SK-N-SH (cell line): ENCODE results near the gene SLC8A1. TPM values are rescaled to one million over a fixed set of nuclear protein-coding genes. Genes with fewer than 3 reads are reported as not detected.

Experiments
- CTCF ChIA-PET: fragments of 300-600, 350-600 bp; formaldehyde crosslinking; extraction: SDS; loops from one replicate; lab custom pipeline; 2021; lab: Yijun Ruan, JAX
- POLR2A ChIA-PET: fragments of 350-600 bp; sonication (Branson Sonifier 250); formaldehyde crosslinking; extraction: SDS; loops from one replicate; lab custom pipeline; 2020; ENCODE audit warnings: antibody characterized with exemption, inconsistent platforms; lab: Yijun Ruan, JAX
- DNase-seq: peaks from one replicate; pipeline ENCODE4 v3.0.0; 2012
- H2AFZ ChIP-seq: fragments of 200-600 bp; sonication (generic); 2 replicates; pipeline ENCODE4 v1.8.1; 2016; ENCODE audit warnings: antibody characterized with exemption, mild to moderate bottlenecking, low read depth
- H3F3A ChIP-seq: fragments of 200-600 bp; sonication (generic); replicated peaks from 2 replicates; pipeline ENCODE3; 2016; ENCODE audit warnings: antibody characterized with exemption, mild to moderate bottlenecking; ENCODE audit not compliant: insufficient read depth
- H3K27ac ChIP-seq, 2 experiments: fragments of 200-500 bp in 1 of 2; fragments of 200-600 bp in 1 of 2; sonication (Bioruptor generic) in 1 of 2; sonication (generic), shearing (Covaris generic) in 1 of 2; 2 replicates each; pipeline versions ENCODE4 v1.5.1 to v1.6.1; 2014 to 2016; ENCODE audit warnings: low read depth in 2 of 2, inconsistent platforms in 1 of 2, low read length in 1 of 2, mild to moderate bottlenecking in 1 of 2, mixed read lengths in 1 of 2
- H3K27me3 ChIP-seq: fragments of 200-600 bp; sonication (generic), shearing (Covaris generic); 2 replicates; pipeline ENCODE4 v1.6.1; 2016; ENCODE audit warnings: mixed run types; ENCODE audit not compliant: insufficient read depth
- H3K36me3 ChIP-seq, 2 experiments: fragments of 200-500 bp in 1 of 2; fragments of 200-600 bp in 1 of 2; sonication (Bioruptor generic) in 1 of 2; sonication (generic) in 1 of 2; replicated peaks in 1 of 2; 2 replicates each; pipeline versions ENCODE3 to v1.5.1; 2014 to 2016; ENCODE audit warnings: low read length in 1 of 2, mild to moderate bottlenecking in 1 of 2; ENCODE audit not compliant: insufficient read depth in 2 of 2, control insufficient read depth in 1 of 2
- H3K4me1 ChIP-seq, 2 experiments: fragments of 200-500 bp in 1 of 2; fragments of 200-600 bp in 1 of 2; sonication (Bioruptor generic) in 1 of 2; sonication (generic), shearing (Covaris generic) in 1 of 2; 2 replicates each; pipeline versions ENCODE4 v1.5.1 to v1.6.1; 2014 to 2016; ENCODE audit warnings: low read depth in 1 of 2, low read length in 1 of 2, mixed run types in 1 of 2; ENCODE audit not compliant: insufficient read depth in 2 of 2, control insufficient read depth in 1 of 2
- H3K4me2 ChIP-seq: fragments of 200-600 bp; sonication (generic), shearing (Covaris generic); 2 replicates; pipeline ENCODE4 v1.6.1; 2017; ENCODE audit warnings: mixed run types
- H3K4me3 ChIP-seq, 2 experiments: fragments of 200-500 bp in 1 of 2; fragments of 200-600 bp in 1 of 2; sonication (Bioruptor generic) in 1 of 2; sonication (generic), shearing (Covaris generic) in 1 of 2; 2 replicates each; pipeline versions ENCODE4 v1.5.1 to v1.8.1; 2014 to 2016; ENCODE audit warnings: low read depth in 2 of 2, inconsistent platforms in 1 of 2, low read length in 1 of 2, mild to moderate bottlenecking in 1 of 2, mixed read lengths in 1 of 2, moderate library complexity in 1 of 2
- H3K79me2 ChIP-seq: fragments of 200-600 bp; sonication (generic); 2 replicates; pipeline ENCODE4 v1.8.1; 2017; ENCODE audit warnings: mild to moderate bottlenecking; ENCODE audit not compliant: insufficient read depth
- H3K9ac ChIP-seq: fragments of 200-600 bp; sonication (generic); 2 replicates; pipeline ENCODE4 v1.6.1; 2017; ENCODE audit warnings: mixed run types
- H3K9me2 ChIP-seq: fragments of 200-600 bp; sonication (generic); 2 replicates; pipeline ENCODE4 v1.6.1; 2017; ENCODE audit warnings: mixed run types
- H3K9me3 ChIP-seq: fragments of 200-600 bp; sonication (generic); 2 replicates; pipeline ENCODE4 v1.6.1; 2017; ENCODE audit warnings: mixed run types, mild to moderate bottlenecking, moderate library complexity
- H4K20me1 ChIP-seq: fragments of 200-600 bp; sonication (generic); 2 replicates; pipeline ENCODE4 v1.6.1; 2017; ENCODE audit warnings: mild to moderate bottlenecking, mixed run types; ENCODE audit not compliant: insufficient read depth
- EZH2phosphoT487 ChIP-seq: fragments of 200-600 bp; sonication (generic); IDR thresholded peaks from 2 replicates; pipeline ENCODE4 v1.6.1; 2017; ENCODE audit warnings: low read depth, mixed run types, mild to moderate bottlenecking, antibody characterized with exemption, moderate library complexity, borderline replicate concordance
- FOXM1 ChIP-seq: IDR thresholded peaks from 2 replicates; pipeline ENCODE4 v1.4.0; 2012; ENCODE audit warnings: low read depth, mild to moderate bottlenecking
- GABPA ChIP-seq: IDR thresholded peaks from 2 replicates; pipeline ENCODE4 v1.4.0; 2012; ENCODE audit warnings: low read depth, mild to moderate bottlenecking
- GATA2 ChIP-seq: sonication (generic); formaldehyde crosslinking; IDR thresholded peaks from 2 replicates; pipeline ENCODE4 v1.5.0; 2020; ENCODE audit warnings: mild to moderate bottlenecking, missing genetic modification reagents
- JUND ChIP-seq: IDR thresholded peaks from 2 replicates; pipeline ENCODE4 v1.4.0; 2012
- MEF2A ChIP-seq: IDR thresholded peaks from 2 replicates; pipeline ENCODE4 v1.4.0; 2012; ENCODE audit warnings: low read depth, borderline replicate concordance
- MXI1 ChIP-seq: IDR thresholded peaks from 2 replicates; pipeline ENCODE4 v1.6.1; 2012; ENCODE audit warnings: mild to moderate bottlenecking, low read depth, low read length, improper control_type of control experiment
- NFIC ChIP-seq: IDR thresholded peaks from 2 replicates; pipeline ENCODE4 v1.4.0; 2012; ENCODE audit warnings: borderline replicate concordance
- RFX5 ChIP-seq: IDR thresholded peaks from 2 replicates; pipeline ENCODE4 v1.6.1; 2012; ENCODE audit warnings: mild to moderate bottlenecking, improper control_type of control experiment, low read length
- RXRA ChIP-seq: IDR thresholded peaks from 2 replicates; pipeline ENCODE4 v1.4.0; 2012; ENCODE audit warnings: low read depth, mild to moderate bottlenecking, borderline replicate concordance
- SIN3A ChIP-seq: IDR thresholded peaks from 2 replicates; pipeline ENCODE4 v1.6.1; 2012; ENCODE audit warnings: low read depth, mild to moderate bottlenecking, low read length, moderate library complexity, borderline replicate concordance
- SMC3 ChIP-seq: IDR thresholded peaks from 2 replicates; pipeline ENCODE4 v1.6.1; 2012; ENCODE audit warnings: low read depth, low read length, improper control_type of control experiment
- TEAD4 ChIP-seq: IDR thresholded peaks from 2 replicates; pipeline ENCODE4 v1.4.0; 2012; ENCODE audit warnings: mild to moderate bottlenecking, borderline replicate concordance; ENCODE audit not compliant: insufficient read depth
- YY1 ChIP-seq: IDR thresholded peaks from 2 replicates; pipeline ENCODE4 v1.4.0; 2012; ENCODE audit warnings: low read depth, mild to moderate bottlenecking
- WGBS: methylation state at CpG from one replicate; pipeline ENCODE4 v1.1.6; 2017; ENCODE audit warnings: low lambda C conversion rate; 5-methylcytosine and 5-hydroxymethylcytosine counted together
- polyA plus RNA-seq, 3 experiments: library from polyadenylated mRNA; depleted of rRNA; stranded (reverse); fragments of >200 nt; gene quantifications; 2 replicates each; pipeline ENCODE4 v1.2.3, GENCODE V29; 2012
- TF ChIP-seq, protein P1 (sequence below): IDR thresholded peaks from 2 replicates; pipeline ENCODE4 v1.6.1; 2012; ENCODE audit warnings: mild to moderate bottlenecking, low read depth, low read length, moderate library complexity
- TF ChIP-seq, protein P2 (sequence below): IDR thresholded peaks from 2 replicates; pipeline ENCODE4 v1.4.0; 2012; ENCODE audit warnings: low read depth

Gene SLC8A1
- polyA plus RNA-seq, 1 of the 3 experiments (the other 2 are of a cell fraction) = 3.2 TPM

GRCh38 chr2:40488927-40489677 lies 37.2 kb upstream of the SLC8A1 start:
- Histone ChIP-seq H3K27ac (no peak overlapping the region), H3F3A (no peaks in the 10 kb centered on the region), H3K9ac (no peak overlapping the region), H2AFZ (peak overlapping the region; percentile 41), H3K4me2 (peak overlapping the region; percentile 3; the same call in 1 of the 2 replicates), H3K9me2 (no peaks in the 10 kb centered on the region), H3K79me2 (no peaks in the 10 kb centered on the region), H4K20me1 (no peaks in the 10 kb centered on the region), H3K36me3 (no peaks in the 10 kb centered on the region), H3K4me3 (no peak overlapping the region), H3K27me3 (no peaks in the 10 kb centered on the region), H3K9me3 (no peaks in the 10 kb centered on the region), H3K4me1 (peaks cover 0 to 3% of the 10 kb centered on the region in 2 experiments; a peak in 1 of 4 replicates)
- no peak for DNase-seq
- 83% methylated on average over 11 of the region's 11 CpGs for WGBS
- CTCF ChIA-PET = interaction anchor here (0.6 to 2.0 kb wide), 19 partner anchors 9 to 1210 kb away, joined by 3 to 16 read pairs (median 4); partner anchors contain the start of gene SLC8A1
- TF ChIP-seq FOXM1 (no peak), EZH2phosphoT487 (no peak), GATA2 (CRISPR knock-in tag) (no peak), MXI1 (no peak), SMC3 (no peak), GABPA (no peak), NFIC (no peak), TEAD4 (no peak), JUND (no peak), RXRA (no peak), YY1 (no peak), MEF2A (no peak), RFX5 (no peak), SIN3A (no peak)
- TF ChIP-seq, protein P1, sequence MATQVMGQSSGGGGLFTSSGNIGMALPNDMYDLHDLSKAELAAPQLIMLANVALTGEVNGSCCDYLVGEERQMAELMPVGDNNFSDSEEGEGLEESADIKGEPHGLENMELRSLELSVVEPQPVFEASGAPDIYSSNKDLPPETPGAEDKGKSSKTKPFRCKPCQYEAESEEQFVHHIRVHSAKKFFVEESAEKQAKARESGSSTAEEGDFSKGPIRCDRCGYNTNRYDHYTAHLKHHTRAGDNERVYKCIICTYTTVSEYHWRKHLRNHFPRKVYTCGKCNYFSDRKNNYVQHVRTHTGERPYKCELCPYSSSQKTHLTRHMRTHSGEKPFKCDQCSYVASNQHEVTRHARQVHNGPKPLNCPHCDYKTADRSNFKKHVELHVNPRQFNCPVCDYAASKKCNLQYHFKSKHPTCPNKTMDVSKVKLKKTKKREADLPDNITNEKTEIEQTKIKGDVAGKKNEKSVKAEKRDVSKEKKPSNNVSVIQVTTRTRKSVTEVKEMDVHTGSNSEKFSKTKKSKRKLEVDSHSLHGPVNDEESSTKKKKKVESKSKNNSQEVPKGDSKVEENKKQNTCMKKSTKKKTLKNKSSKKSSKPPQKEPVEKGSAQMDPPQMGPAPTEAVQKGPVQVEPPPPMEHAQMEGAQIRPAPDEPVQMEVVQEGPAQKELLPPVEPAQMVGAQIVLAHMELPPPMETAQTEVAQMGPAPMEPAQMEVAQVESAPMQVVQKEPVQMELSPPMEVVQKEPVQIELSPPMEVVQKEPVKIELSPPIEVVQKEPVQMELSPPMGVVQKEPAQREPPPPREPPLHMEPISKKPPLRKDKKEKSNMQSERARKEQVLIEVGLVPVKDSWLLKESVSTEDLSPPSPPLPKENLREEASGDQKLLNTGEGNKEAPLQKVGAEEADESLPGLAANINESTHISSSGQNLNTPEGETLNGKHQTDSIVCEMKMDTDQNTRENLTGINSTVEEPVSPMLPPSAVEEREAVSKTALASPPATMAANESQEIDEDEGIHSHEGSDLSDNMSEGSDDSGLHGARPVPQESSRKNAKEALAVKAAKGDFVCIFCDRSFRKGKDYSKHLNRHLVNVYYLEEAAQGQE = no peak
- TF ChIP-seq, protein P2, sequence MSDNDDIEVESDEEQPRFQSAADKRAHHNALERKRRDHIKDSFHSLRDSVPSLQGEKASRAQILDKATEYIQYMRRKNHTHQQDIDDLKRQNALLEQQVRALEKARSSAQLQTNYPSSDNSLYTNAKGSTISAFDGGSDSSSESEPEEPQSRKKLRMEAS = no peak
- POLR2A ChIA-PET = no interaction called here
